Activated CD8-positive, alpha-beta memory T cell treated with anti-CD3 and anti-CD28 coated beads, Interleukin-2, amount 50 U/mL, for 1 hour (primary cell): ENCODE results near the gene TTLL11.

Source experiments
- DNase-seq: peaks from one replicate; pipeline ENCODE4 v3.0.0-alpha.2; 2020; ENCODE audit errors: extremely low read depth

TTLL11 gene

DNA sequence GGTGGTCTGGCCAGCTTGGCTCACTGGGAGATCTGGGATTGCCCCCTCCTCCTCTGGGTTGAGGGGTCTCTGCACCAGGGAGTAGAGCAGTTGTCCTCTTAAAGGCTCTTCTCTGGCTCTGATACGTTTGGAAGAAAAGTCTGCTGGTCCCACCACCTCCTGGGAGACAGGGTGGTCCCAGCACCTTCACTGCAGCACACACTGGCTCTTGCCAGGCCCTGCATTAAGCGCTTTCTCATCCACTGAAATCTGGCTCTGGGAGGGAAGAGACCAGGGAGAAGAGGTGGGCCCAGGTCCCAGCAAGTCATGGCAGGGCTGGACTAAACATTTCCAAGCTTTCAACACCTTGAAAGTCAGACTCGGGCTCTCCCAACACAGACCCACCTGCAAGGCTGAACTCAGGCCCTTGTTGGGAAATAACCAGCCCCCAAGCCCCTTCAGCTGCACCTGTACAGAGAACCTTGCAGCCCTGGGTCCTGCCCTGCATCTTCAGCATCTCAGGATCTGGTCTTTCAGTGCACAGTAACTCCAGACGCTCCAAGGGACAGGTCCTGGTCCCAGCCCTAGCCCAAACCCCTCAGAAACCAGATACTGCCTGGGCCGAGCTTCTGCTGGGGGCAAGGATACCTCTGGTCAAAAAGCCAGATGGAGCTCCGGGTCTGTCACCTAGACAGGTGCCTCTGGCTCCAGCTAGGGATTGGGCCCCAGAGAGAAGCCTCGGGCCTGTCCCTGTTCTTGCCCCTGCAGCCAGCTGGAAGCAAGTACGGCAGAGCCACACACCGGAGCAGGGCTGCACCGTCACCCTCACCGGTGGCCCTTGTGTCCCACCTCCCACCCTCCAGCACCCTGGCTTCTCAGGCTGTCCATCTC lies 307.2 kb downstream of the TTLL11 start:
- DNase-seq: no peak

DNA sequence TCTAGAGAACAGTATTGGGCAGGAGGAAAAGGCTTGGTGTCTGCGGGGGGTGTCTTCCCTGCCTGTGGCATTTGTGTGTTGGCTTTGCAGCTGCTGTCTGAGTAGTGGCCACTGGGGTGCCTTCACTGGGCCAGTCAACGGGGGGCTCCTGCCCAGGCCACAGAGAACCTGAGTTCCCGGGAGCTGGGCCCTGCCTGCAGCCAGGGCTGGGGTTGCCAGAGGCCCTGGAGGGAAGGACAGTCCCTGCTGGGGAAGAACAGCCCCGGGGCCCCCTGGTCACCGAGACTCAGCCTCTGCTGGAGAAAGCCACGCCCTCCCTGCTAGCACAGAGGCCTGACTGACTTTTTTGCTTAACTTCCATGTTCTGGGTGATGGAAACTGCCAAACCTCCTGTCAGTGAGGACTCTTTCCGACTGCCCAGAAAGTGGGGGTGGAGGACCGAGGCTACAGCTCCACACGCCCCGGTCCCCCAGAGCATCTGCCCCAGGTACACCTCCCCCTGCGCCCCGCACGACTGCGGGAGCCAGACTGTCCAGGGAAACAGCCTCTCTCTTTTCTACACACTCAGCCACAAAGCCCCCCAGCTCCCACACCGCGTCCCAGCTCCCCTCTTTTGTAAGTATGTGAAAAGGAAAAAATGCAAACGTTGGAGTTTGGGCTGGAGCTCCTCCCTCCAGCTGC lies 308.2 kb downstream of the TTLL11 start:
- no peak for DNase-seq

DNA sequence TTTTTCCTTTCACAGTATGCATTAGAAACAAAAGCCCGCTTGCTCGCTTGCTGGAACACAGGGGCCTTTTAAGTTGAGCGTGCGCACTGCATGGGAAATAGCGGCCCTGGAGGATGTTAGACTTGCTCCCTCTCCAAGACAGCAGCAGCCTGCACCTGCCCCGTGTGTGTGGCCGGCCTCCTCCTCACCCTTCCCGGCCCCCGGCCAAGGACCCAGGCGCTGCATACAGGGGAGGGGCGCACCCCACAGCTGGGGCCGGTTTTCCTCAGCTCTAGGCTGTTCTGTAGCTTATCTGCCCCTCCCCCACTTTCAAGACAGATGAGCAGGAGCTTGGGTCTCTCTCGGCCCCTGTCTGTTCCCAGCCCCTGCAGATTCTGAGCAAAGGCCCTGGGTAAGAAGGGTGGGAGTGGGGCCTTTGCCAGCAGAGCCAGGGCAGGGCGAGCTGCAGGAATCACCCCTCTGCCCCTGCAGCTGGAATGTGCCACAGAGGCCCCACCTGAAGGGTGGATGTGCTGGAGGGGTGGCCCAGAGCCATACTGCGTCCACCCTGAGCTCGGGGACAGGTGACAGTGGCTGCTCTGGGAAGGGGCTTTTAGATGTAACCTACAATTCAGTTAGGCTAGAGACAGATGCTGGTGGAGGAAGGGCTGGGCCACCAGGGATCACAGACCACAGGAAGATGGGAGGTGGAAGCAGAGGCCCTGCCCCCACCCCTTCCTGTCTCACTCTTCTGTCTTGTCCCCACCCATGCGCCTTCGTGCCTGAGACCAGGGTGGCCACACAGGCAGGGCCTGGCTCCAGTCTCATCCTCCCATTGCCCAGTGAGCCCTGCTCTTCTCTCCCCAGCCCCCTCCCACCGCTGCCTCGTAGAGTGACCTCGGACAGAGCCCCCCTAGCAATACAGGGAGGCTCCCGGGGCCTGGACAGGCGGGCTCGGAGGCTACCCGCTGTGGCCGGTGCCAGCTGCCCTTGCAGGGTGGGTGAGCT lies 309.3 kb downstream of the TTLL11 start:
- no peak for DNase-seq

DNA sequence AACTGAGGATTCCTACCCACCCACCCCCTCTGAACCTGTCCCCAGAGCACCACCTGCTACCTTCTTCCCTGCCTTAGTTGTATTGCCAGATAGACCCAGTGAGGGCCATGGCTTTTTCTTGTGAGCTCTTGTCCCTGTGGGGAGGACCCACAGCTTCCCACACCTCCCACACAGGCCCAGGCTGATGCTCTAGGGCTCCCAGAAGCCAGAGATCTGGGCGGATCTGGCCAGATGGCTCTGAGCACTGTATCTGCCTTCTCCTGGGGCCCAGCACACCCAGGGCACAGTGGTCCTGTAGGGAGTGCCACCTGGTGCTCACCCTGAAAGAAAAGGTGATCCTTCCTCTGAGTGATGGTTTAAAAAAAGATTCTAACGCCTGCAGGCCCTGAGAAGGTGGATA lies 310.0 kb downstream of the TTLL11 start:
- DNase-seq: no peak

DNA sequence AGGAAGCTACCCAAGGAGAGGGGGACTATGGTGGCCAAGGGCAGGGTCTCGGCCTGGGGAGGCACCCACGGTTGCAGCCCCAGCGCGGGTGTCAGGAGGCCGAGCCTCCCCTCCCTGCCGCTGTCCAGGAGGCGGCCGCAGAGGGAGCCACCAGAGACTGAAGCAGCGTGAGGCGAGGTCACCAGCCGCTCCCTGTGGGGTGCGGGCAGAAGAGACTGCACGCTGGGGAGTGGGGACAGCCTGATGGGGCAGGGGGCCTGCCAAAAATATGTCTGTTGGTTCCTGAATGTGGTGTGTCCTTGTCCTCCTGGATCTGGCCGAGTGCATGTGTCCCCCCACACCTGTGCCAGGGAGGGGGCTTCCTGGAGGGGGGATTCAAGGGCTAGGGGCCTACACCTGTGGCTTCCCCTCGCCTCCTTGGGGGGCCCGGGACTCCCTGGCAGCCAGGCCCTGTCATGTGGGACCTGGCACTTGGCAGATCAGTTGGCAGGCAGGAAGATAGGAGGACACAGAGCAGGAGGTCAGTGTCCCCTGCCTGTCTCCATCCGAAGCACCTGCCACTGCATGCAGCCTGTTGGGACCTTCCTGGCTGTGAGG lies 310.5 kb downstream of the TTLL11 start:
- no peak for DNase-seq

DNA sequence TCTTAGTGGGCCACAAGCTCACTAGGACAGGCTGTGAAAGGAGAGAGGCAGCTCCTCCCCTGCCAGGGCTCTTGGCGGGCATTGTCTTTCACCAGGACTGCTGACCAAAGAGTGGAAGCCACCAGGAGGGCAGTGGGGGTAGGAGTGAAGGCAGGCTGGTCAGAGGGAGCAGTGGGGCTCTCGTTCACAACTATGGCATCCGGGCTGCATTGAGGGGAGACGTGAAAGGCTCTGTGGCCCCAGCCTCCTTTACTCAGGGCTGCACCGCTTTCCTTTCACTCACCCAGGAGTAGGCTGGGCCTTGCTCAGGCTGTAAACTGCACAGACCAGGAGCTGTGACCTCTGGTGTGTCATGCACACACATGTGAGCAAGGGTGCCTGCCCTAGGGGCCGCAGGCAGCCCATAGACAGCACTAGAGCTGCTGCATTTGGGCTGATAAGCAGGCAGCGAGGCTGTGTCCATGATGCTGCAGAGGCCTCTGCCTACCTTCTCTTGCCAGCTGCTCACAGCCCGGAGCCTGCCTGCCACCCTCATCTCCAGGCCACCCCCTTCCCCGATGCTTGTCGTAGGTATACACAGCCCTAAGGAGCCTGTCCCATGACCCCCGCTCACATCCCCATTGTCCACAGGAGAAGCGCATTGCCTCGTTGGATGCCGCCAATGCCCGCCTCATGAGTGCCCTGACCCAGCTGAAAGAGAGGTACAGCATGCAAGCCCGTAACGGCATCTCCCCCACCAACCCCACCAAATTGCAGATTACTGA lies 311.2 kb downstream of the TTLL11 start:
- no peak for DNase-seq

DNA sequence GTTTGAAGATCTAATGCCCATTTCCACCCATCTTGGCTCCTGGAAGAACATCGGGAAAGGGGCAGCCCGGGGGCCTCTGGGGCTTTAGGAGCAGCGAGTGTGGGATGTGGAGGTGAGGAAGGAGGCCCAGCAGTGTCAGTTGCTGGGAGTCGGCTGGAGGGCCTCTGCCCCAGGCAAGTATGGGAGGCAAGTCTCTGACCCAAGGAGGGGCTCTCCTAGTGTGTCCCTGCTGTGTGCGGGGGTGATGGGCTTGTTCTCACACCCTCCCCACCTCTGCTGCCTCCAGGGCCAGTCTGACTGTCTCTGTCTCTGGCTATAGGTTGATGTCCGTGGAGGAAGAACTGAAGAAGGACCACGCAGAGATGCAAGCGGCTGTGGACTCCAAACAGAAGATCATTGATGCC lies 312.0 kb downstream of the TTLL11 start:
- DNase-seq: no peak

DNA sequence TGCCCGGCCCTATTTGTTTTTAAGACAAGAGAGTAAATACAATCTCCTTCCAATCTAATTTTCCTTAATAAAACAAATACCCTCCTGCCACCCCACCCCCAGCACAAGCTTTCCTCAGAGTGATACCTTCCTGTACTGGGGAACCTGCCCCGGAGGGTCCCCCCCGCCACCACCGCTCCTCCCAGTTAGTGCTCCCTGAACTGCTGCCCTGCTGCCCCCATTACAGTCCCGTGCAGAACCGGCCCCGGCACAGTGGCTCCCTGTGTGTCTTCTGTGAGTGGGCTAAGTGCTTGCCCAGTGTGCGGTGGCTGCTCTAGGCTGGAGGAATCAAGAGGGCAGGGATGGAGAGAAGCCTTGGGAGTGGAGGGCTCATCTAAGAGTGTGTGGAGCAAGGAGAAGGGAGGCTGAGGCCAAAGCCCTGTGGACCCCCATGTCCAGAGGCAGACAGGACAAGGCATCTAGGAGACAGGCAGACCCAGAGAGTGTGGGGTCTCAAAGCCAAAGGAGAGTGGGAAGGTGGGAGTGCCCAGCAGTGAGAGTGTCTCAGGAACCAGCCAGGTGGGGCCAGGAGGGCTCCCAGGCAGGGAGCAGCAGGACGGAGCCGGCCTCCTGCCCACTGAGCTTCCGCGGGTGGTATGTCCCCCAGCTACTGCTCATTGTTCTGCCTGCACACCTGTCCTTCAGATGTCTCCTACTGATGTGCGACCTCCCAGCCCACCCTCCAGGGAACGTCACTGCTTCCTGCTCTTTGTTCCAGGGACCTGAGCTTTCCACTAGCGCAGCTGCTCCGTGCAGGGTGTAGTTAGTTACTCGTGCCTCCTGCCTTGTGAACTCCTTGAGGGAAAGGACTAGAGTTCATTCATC lies 312.7 kb downstream of the TTLL11 start:
- no peak for DNase-seq

DNA sequence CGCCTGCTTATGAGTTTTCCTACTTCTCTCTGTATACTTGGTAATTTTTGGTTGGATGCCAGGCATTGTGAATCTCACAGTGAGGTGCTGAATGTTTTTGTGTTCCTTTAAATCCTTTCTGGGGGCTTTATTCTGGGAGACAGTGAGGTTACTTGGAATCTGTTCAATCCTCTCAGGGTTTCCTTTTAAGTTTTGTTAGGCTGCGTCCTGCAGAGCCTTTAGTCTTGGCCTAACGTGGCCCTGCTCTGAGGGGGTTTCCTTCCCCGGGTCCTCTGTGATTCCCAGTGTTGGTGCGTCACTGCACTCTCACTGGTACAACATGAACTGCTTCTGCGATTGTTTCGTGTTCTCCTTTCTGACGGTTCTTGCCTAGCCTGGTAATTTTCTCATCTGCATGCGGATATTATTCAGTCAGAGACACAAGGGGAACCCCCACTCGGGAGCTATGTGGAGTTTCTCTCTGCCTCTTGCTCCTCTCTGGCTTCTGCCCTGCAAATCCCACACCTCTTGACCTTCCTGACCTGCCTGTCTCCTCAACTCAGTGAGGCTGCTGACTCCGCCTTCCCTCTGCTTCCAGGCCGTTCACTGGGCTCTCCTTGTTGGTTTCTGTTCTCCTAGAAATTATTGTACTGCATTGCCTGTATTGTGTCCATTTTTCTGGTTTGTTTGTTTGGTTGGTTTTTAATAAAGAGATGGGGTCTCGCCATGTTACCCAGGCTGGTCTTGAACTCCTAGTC lies 313.6 kb downstream of the TTLL11 start:
- DNase-seq: no peak

DNA sequence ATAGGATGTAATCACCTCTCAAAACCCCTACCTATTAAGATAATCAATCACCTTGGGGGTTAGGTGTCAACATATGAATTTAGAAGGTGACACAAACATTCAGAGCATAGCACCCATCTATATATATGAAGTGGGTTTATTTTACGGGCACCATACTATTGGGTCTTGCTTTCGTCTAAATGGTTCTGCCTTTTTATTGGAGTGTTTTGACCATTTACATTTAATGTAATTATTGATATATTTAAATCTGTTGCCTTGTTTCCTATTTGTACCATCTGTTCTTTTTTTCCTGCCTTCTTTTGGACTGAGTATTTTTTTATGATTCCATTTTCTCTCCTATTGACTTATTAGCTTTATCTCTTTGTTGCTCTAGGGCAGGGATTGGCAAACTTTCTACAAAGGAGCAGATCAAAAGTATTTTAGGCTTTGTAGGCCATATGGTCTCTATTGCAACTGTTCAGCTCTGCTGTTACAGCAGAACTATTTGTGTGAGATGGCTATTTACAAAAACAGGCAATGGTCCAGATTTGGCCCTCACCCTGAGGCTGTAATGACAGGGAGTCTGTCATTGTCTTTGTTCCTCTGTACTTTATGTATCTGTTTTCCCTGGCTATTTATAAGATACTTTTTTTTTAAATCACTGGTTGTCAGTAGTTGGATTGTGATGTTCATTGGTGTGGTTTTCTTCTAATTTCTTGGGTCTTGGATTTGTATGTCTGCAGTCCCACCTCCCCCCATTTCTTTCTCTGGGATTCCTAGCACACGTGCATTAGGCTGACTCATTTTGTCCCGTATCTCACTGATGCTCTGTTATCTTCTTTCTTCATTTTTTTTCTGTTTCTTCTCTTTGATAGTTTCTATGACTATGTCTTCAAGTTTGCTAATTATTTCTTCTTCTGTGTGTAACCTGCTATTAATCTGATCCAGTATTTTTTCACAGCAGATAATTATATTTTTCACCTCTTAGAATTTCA lies 314.6 kb downstream of the TTLL11 start:
- DNase-seq: no peak

DNA sequence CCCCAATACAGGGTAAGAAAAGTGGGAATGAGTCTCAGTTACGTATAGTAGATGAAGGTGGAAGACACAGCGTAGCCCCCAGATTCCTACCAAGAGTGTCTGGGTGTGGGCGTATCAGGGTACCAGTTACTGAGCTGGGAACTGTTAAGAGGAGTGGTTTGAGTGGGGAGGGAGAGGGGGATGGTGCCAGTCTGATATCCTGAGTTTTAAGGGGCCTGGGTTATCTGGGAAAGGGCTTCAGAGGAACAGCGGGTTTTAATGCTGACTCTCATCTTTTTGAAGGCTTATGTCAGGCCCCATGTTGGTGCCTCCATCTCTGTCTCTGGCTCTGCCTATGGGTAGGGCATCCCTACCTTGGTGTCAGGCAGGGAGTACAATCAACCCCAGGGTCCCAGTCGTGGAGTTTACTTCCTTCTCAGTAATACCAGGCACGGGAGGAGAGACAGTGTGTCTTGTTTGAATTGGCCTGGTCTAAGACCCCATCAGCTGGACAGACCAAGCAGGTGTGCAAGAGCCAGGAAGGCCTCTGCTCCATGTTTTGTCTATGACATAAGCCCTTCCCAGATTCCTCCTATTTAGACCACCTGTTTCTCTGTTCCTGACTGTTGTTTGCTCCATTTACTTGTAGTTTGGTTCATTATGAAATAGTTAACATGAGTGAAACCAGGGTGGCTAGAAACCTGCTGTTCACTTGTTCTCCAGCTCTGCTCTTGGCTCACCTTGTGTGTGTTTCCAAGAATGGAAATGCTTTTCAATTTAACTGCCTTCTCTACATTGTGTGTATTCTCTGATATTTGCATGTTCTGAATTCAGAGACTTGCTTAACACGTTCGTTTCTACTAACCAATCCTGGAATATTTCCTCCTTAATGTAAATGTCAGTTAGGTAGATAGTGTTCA lies 316.1 kb downstream of the TTLL11 start:
- DNase-seq: no peak

DNA sequence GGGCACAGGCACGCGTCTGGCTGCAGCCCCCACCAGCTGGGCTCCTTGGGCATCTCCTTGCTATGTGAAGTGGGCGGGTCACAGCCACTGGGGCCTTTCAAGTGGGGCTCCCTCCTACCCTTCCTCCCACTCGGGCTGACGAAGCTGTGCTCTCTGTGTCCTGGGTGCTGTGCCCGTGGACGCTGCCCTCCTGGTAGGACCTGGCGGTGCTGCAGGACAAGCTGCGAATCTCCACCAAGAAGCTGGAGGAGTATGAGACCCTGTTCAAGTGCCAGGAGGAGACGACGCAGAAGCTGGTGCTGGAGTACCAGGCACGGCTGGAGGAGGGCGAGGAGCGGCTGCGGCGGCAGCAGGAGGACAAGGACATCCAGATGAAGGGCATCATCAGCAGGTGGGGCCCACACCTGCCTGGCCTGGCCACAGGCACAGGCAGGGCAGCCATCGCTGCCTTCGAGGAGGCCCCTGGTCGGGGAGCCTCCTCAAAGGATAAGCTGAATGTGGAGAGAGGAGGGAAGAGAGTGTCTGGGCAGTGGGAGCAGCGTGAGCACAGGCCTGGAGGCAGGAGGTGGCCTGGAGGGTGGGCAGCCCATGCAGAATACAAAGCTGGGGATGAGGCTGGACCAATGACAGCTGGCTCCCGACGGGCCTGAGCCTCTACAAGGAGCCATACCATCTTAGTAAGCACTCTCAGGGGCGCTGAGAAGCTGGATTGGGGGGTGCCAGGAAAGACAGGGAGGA lies 316.9 kb downstream of the TTLL11 start:
- DNase-seq: no peak

DNA sequence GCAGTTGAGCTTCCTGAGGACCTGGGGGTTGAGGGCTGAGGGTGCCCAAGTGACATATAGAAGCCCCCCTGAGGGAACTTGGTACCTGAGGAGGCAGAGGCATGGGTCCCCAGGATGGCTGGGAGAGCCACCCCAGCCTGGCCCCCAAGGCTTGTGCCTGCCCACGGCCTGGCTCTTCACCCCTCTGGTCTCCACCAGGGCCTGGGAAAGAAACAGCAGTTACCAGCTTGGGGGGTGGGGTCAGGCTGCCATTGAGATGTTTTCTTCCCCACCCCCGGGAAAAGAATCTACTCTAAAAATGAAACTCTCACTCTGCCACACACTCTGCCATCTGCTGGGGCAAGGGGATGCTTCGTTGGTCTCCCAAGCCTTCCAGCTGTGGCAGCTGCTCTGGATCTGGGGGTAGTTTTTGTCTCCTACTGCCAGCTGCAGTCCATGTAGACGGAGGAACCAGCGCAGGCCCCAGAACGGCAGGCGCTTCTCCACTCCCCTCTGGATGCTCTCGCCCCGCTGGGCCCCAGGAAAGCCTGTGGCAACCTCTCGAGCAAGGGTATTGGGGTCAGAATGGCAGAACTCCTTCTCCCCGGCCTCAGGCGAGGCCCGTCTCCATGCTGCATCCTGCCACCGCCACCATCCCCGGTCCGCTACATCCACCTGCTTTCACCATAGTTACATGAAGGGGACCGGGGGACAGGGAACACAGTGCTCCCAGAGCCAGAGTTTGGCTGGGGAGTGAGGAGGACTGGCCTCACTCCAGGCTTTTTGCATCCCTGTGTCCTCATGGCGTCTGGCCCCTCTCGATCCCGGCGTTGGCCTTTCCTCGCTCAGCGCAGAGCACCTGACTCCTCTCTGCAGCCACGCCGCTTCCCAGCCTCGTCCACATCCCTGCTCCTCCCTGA lies 318.1 kb downstream of the TTLL11 start:
- no peak for DNase-seq

DNA sequence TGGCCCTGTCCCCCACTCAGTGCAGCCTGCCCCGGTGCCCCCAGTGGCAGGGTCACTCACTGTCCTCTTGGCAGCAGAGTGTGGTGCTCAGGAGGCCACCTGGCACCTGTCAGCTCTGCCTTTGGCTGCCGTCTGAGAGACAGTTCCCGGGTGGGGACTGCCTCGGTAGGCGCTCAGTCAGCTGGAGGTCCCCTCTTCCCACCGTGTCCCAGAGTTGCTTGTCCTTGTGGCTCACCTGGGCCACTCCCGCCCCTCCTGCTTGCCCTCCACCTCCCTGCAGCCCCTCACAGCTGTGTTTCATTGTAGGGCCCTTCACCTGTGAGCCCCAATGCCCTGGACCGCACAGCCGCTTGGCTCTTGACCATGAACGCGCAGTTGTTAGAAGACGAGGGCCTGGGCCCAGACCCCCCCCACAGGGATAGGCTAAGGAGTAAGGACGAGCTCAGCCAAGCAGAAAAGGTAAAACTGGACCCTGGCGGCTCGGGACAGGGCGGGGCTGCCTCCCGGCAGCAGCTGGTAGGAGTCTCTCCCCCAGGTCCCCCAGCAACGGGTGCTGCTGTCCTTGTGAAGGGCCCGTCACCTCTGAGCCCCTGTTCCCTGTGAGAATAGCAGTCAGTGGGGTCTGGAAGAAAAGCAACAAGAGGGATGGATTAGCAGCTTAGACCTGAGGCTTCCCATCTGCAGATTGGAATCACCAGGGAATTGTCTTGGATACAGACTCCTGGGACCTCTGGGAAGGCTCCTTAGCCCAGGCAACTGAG lies 319.0 kb downstream of the TTLL11 start:
- no peak for DNase-seq
